ENCODE measurements around the gene DOC2B. TPM values are rescaled to one million over a fixed set of nuclear protein-coding genes. Genes with fewer than 3 reads are reported as not detected.

Gene DOC2B
- total and polyA plus RNA-seq, 2 of the 8 experiments (the other 6 are each of a cell fraction or from before 2014, with no cell fraction given) = 1.3 to 3.3 TPM

- no peak overlapping the region for H4K5ac ChIP-seq (ENCODE audit: insufficient read length, low read depth, low read length)
- no peak overlapping the region for H3K56ac ChIP-seq (replicated peaks; ENCODE audit: insufficient read length, low read depth, low read length)
- no peaks in the 10 kb centered on the region for H3K79me2 ChIP-seq (ENCODE audit: control insufficient read depth in 1 of 2, insufficient read depth in 2 of 2, low read length in 2 of 2)
- H3K14ac ChIP-seq (ENCODE audit: insufficient read length) = no peak overlapping the region
- no peak overlapping the region for H3K27ac ChIP-seq (ENCODE audit: low read depth, low read length)
- H3K4ac ChIP-seq (replicated peaks; ENCODE audit: insufficient read length, low read depth, low read length) = no peak overlapping the region
- H2BK5ac ChIP-seq (ENCODE audit: low read depth, low read length) = no peak overlapping the region
- H3K4me3 ChIP-seq (ENCODE audit: extremely low read depth in 1 of 4, insufficient read depth in 2 of 4, low read depth in 3 of 4, low read length in 4 of 4) = no peak overlapping the region
- no peak overlapping the region for H2BK15ac ChIP-seq (ENCODE audit: low read length)
- H3K79me1 ChIP-seq (ENCODE audit: low read depth, low read length) = no peaks in the 10 kb centered on the region
- no peaks in the 10 kb centered on the region for H3K27me3 ChIP-seq (replicated peaks in 1 of 4; ENCODE audit: control insufficient read depth in 3 of 4, extremely low read depth in 1 of 4, insufficient read depth in 3 of 4, low read length in 3 of 4)
- no peak overlapping the region for H3K18ac ChIP-seq (ENCODE audit: extremely low read depth, low read length)
- POLR2A ChIA-PET (ENCODE audit: partially characterized antibody) = no interaction called here
- H3K9me3 ChIP-seq (ENCODE audit: insufficient read depth in 2 of 2, low read depth in 1 of 2, low read length in 1 of 2) = no peaks in the 10 kb centered on the region
- H4K91ac ChIP-seq (replicated peaks; ENCODE audit: insufficient read length, low read length) = no peak overlapping the region
- no peak overlapping the region for H3K23ac ChIP-seq (ENCODE audit: insufficient read length)
- no peaks in the 10 kb centered on the region for H3K36me3 ChIP-seq (ENCODE audit: control insufficient read depth in 2 of 4, insufficient read depth in 4 of 4, low read length in 3 of 4)
- no peak overlapping the region for H2AK5ac ChIP-seq (ENCODE audit: low read depth, low read length)
- DNase-seq (ENCODE audit: low read depth in 1 of 2, low spot score in 2 of 2) (no peak), FAIRE-seq (no peak)
- H2BK120ac ChIP-seq (replicated peaks; ENCODE audit: low read depth, low read length) = no peak overlapping the region
- CTCF ChIA-PET (ENCODE audit: partially characterized antibody) = interaction anchor here (0.7 to 3.4 kb wide), 17 partner anchors 9 to 534 kb away, joined by 3 to 21 read pairs (median 4); no protein-coding TSS in a partner anchor
- H3K9ac ChIP-seq (replicated peaks in 1 of 4; ENCODE audit: extremely low read depth in 1 of 4, low read depth in 3 of 4, low read length in 3 of 4) = no peak overlapping the region
- peaks cover 0 to 2% of the 10 kb centered on the region in 2 experiments for H4K20me1 ChIP-seq (replicated peaks in 1 of 2; ENCODE audit: control insufficient read depth in 1 of 2, insufficient read depth in 2 of 2, low read length in 2 of 2)
- no peak overlapping the region for H2BK20ac ChIP-seq (ENCODE audit: low read length)
- no peaks in the 10 kb centered on the region for H3K23me2 ChIP-seq (ENCODE audit: low read depth, low read length)
- H3K4me2 ChIP-seq (ENCODE audit: insufficient read depth in 1 of 2, low read depth in 2 of 2, low read length in 2 of 2) = no peak overlapping the region
- 92% methylated on average over 14 of the region's 14 CpGs; no CpG with 5 or more reads in 1 of the 2 experiments for WGBS, 2 experiments (ENCODE audit: extremely low coverage in 1 of 2, insufficient coverage in 1 of 2, insufficient read length in 1 of 2, insufficient replicate concordance in 2 of 2, low coverage in 1 of 2, low lambda C conversion rate in 2 of 2, missing lambda C conversion rate in 1 of 2)
- no peaks in the 10 kb centered on the region; a peak in 1 of 7 replicates for H3K4me1 ChIP-seq (replicated peaks in 1 of 4; ENCODE audit: control insufficient read depth in 3 of 4, insufficient read depth in 4 of 4, low read length in 3 of 4)
- no peak overlapping the region for H2BK12ac ChIP-seq (ENCODE audit: low read depth, low read length)
- H4K8ac ChIP-seq (ENCODE audit: extremely low read depth, insufficient read depth, low read length) = no peak overlapping the region
- H2AFZ ChIP-seq (ENCODE audit: low read length) = no peak overlapping the region
- TF ChIP-seq ATF3 (IDR thresholded peaks at IDR 0.05; ENCODE audit: insufficient read depth, low read depth, low read length) = no peak
- no peak for TF ChIP-seq CBX8 (IDR thresholded peaks at IDR 0.05; ENCODE audit: borderline replicate concordance, low read depth, low read length)
- TF ChIP-seq JUN (IDR thresholded peaks at IDR 0.05; ENCODE audit: low read depth, low read length) = no peak
- TF ChIP-seq RFX5 (IDR thresholded peaks at IDR 0.05; ENCODE audit: borderline replicate concordance, low read depth, low read length) = no peak
These were observed 15.5 kb downstream of the DOC2B start for GRCh38 chr17:165939-166338.

All from H1 (cell line).